Neural progenitor cell (in vitro differentiated cells): ENCODE results near the gene CYP2D6. TPM values are rescaled to one million over a fixed set of nuclear protein-coding genes. Genes with fewer than 3 reads are reported as not detected.
"Not testable (repeated sequence)": the region's sequence is repeated elsewhere in the genome, so short reads cannot be mapped to it uniquely, and the experiment has no call there.

Experiments
- DNase-seq: peaks from one replicate; pipeline ENCODE4 v3.0.0-alpha.2; 2016; ENCODE audit warnings: low spot score
- H2AFZ ChIP-seq: fragments of 200-600 bp; sonication (generic); replicated peaks from 2 replicates; pipeline ENCODE4 v1.6.1; 2016; ENCODE audit warnings: antibody characterized with exemption
- H3F3A ChIP-seq: fragments of 200-600 bp; sonication (generic); 2 replicates; pipeline ENCODE4 v1.6.1; 2016; ENCODE audit warnings: antibody characterized with exemption, low read depth
- H3K27ac ChIP-seq: fragments of 200-600 bp; sonication (generic); 2 replicates; pipeline ENCODE4 v1.5.1; 2016; ENCODE audit warnings: mild to moderate bottlenecking
- H3K27me3 ChIP-seq: fragments of 200-600 bp; sonication (generic); 2 replicates; pipeline ENCODE4 v1.6.1; 2016; ENCODE audit warnings: mild to moderate bottlenecking, moderate library complexity
- H3K36me3 ChIP-seq: fragments of 200-600 bp; sonication (generic); 2 replicates; pipeline ENCODE4 v1.5.1; 2016
- H3K4me1 ChIP-seq: fragments of 200-600 bp; sonication (generic); 2 replicates; pipeline ENCODE4 v1.6.1; 2016; ENCODE audit warnings: mixed run types
- H3K4me2 ChIP-seq: fragments of 200-600 bp; sonication (generic); 2 replicates; pipeline ENCODE4 v1.6.1; 2016
- H3K4me3 ChIP-seq: fragments of 200-600 bp; sonication (generic); 2 replicates; pipeline ENCODE4 v1.5.1; 2016
- H3K79me2 ChIP-seq: fragments of 200-600 bp; sonication (generic); 2 replicates; pipeline ENCODE4 v1.6.1; 2016; ENCODE audit warnings: low read depth
- H3K9ac ChIP-seq: fragments of 200-600 bp; sonication (generic); 2 replicates; pipeline ENCODE4 v1.6.1; 2016
- H3K9me3 ChIP-seq: fragments of 200-600 bp; sonication (generic); 2 replicates; pipeline ENCODE4 v1.5.1; 2016; ENCODE audit warnings: low read depth
- H4K20me1 ChIP-seq: fragments of 200-600 bp; sonication (generic); 2 replicates; pipeline ENCODE4 v1.6.1; 2016; ENCODE audit warnings: low read depth
- H3K27ac Mint-ChIP-seq: 3 replicates; pipeline ENCODE4 v1.8.0; 2021; ENCODE audit warnings: mixed read lengths
- H3K27me3 Mint-ChIP-seq: 2 replicates; pipeline ENCODE4 v1.8.0; 2022; ENCODE audit warnings: low read depth, mild to moderate bottlenecking, inconsistent platforms, moderate library complexity, mixed read lengths; ENCODE audit not compliant: insufficient read depth
- H3K36me3 Mint-ChIP-seq: 3 replicates; pipeline ENCODE4 v1.8.0; 2021; ENCODE audit warnings: mixed read lengths
- H3K4me1 Mint-ChIP-seq: 3 replicates; pipeline ENCODE4 v1.8.0; 2021; ENCODE audit warnings: mixed read lengths
- H3K4me3 Mint-ChIP-seq: 3 replicates; pipeline ENCODE4 v1.8.0; 2021; ENCODE audit warnings: mild to moderate bottlenecking, moderate library complexity, mixed read lengths
- H3K9me3 Mint-ChIP-seq: 3 replicates; pipeline ENCODE4 v1.8.0; 2020; ENCODE audit warnings: mixed read lengths
- CTCF ChIP-seq: fragments of 200-600 bp; sonication (generic); IDR thresholded peaks from 2 replicates; pipeline ENCODE4 v1.5.1; 2017; ENCODE audit warnings: antibody characterized with exemption, mild to moderate bottlenecking
- EZH2 ChIP-seq: fragments of 200-600 bp; sonication (generic); IDR thresholded peaks from 2 replicates; pipeline ENCODE4 v1.6.1; 2017; ENCODE audit warnings: antibody characterized with exemption, mild to moderate bottlenecking, moderate library complexity
- EZH2phosphoT487 ChIP-seq: fragments of 200-600 bp; sonication (generic); IDR thresholded peaks from 2 replicates; pipeline ENCODE4 v1.6.1; 2017; ENCODE audit warnings: antibody characterized with exemption
- total RNA-seq: library from RNA; depleted of rRNA; stranded (reverse); fragments of >200 nt; gene quantifications from 2 replicates; pipeline ENCODE4 v1.2.3, GENCODE V29; 2015; ENCODE audit warnings: low replicate concordance

CYP2D6 gene
- total RNA-seq, 1 donor from 2014 or later = 0.24 TPM

GRCh38 chr22:42108848-42109247 lies 21.8 kb downstream of the CYP2D6 start:
- no peak overlapping the region for H3K4me3 Mint-ChIP-seq
- no peak for DNase-seq

GRCh38 chr22:42104332-42104860 lies 26.2 kb downstream of the CYP2D6 start:
- not testable (repeated sequence) for H3K27me3 Mint-ChIP-seq, H3K4me1 Mint-ChIP-seq, H3K27ac ChIP-seq, H3F3A ChIP-seq, H3K36me3 ChIP-seq, H3K4me2 ChIP-seq, H3K9ac ChIP-seq, DNase-seq, H3K4me3 Mint-ChIP-seq, H3K27me3 ChIP-seq, H3K4me1 ChIP-seq, H2AFZ ChIP-seq, H3K79me2 ChIP-seq, H3K27ac Mint-ChIP-seq, H4K20me1 ChIP-seq, H3K9me3 ChIP-seq, H3K4me3 ChIP-seq
- Mint-ChIP-seq H3K36me3 (peaks cover 16% of the 10 kb centered on the region), H3K9me3 (peaks cover 31% of the 10 kb centered on the region)

More at GRCh38 chr22:42108848-42109247, 21.8 kb downstream of the CYP2D6 start:
- no peaks in the 10 kb centered on the region for H3K36me3 ChIP-seq
- peaks cover 12% of the 10 kb centered on the region for H3K4me1 ChIP-seq
- H3K27me3 ChIP-seq = peaks cover 6% of the 10 kb centered on the region
- H3F3A ChIP-seq = peaks cover under 1% of the 10 kb centered on the region
- Mint-ChIP-seq H3K4me1 (peaks cover 10% of the 10 kb centered on the region), H3K9me3 (peaks cover 14% of the 10 kb centered on the region), H3K27ac (no peak overlapping the region), H3K36me3 (peaks cover 6% of the 10 kb centered on the region), H3K27me3 (no peaks in the 10 kb centered on the region)
- H3K4me3 ChIP-seq = no peak overlapping the region
- no peaks in the 10 kb centered on the region for H3K79me2 ChIP-seq
- H3K9ac ChIP-seq = no peak overlapping the region
- TF ChIP-seq EZH2 (no peak), CTCF (no peak), EZH2phosphoT487 (no peak)
- no peaks in the 10 kb centered on the region for H3K9me3 ChIP-seq
- no peak overlapping the region for H2AFZ ChIP-seq
- no peak overlapping the region for H3K4me2 ChIP-seq
- H3K27ac ChIP-seq = no peak overlapping the region
- no peaks in the 10 kb centered on the region for H4K20me1 ChIP-seq

DNA sequence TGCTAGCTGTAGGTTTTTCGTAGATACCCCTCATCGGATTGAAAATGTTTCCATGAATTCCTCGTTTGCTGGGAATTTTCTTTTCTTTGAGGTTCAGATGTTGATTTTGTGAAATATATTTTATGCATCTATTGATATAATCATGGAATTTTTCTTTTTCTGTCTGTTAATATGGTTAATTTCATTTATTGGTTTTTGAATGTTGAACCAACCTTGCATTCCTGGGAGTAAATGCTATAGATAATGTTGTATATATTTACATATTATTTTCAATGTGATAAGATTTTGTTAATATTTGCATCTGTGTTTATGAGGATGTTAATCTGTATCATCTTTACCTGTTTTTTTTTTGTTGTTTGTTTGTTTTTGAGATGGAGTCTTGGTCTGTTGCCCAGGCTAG lies 29.4 kb downstream of the CYP2D6 start:
- no peaks in the 10 kb centered on the region for H3F3A ChIP-seq
- no peaks in the 10 kb centered on the region for H3K79me2 ChIP-seq
- no peaks in the 10 kb centered on the region for H4K20me1 ChIP-seq
- H3K9me3 ChIP-seq = no peaks in the 10 kb centered on the region
- peaks cover 48% of the 10 kb centered on the region for H3K9me3 Mint-ChIP-seq
- no peak overlapping the region for H3K4me2 ChIP-seq
- H3K4me1 ChIP-seq = no peaks in the 10 kb centered on the region
- H3K9ac ChIP-seq = no peak overlapping the region
- H3K27ac Mint-ChIP-seq = no peak overlapping the region
- H3K36me3 ChIP-seq = no peaks in the 10 kb centered on the region
- no peak overlapping the region for H2AFZ ChIP-seq
- TF ChIP-seq EZH2 (no peak), CTCF (no peak), EZH2phosphoT487 (no peak)
- DNase-seq = no peak
- no peaks in the 10 kb centered on the region for H3K4me1 Mint-ChIP-seq
- H3K27ac ChIP-seq = no peak overlapping the region
- H3K27me3 Mint-ChIP-seq = no peaks in the 10 kb centered on the region
- H3K4me3 Mint-ChIP-seq = no peak overlapping the region
- peaks cover 34% of the 10 kb centered on the region for H3K36me3 Mint-ChIP-seq
- no peaks in the 10 kb centered on the region for H3K27me3 ChIP-seq
- no peak overlapping the region for H3K4me3 ChIP-seq

DNA sequence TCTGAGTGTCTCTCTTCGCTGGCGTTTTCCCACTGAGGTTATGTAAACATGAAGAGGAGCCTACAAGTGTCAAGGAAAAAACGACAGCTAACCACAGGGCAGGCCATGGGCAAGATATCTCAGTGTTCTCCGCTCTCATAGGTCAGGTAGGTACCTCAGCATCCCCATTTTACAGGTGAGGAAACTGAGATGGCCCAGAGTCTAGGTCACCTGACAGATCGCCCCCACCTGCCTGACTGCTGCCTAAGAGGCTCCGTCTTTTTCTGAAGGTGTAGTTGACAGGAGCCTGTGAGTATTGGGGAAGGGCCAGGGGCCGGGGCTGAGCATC lies 39.2 kb downstream of the CYP2D6 start:
- Histone ChIP-seq H3K36me3 (peaks cover 4% of the 10 kb centered on the region), H3K9ac (no peak overlapping the region), H3K4me3 (peak overlapping the region; percentile 62), H3K4me2 (peak overlapping the region; percentile 86), H3K27me3 (peaks cover 3% of the 10 kb centered on the region), H3K79me2 (peaks cover 31% of the 10 kb centered on the region), H3F3A (peaks cover 15% of the 10 kb centered on the region), H3K9me3 (no peaks in the 10 kb centered on the region), H3K4me1 (no peaks in the 10 kb centered on the region), H2AFZ (peak overlapping the region; percentile 96), H3K27ac (no peak overlapping the region), H4K20me1 (no peaks in the 10 kb centered on the region)
- no peaks in the 10 kb centered on the region for H3K27me3 Mint-ChIP-seq
- peaks cover 12% of the 10 kb centered on the region for H3K4me1 Mint-ChIP-seq
- peak overlapping the region; percentile 97 for H3K4me3 Mint-ChIP-seq
- H3K36me3 Mint-ChIP-seq = peaks cover 37% of the 10 kb centered on the region
- no peak for DNase-seq
- peaks cover 18% of the 10 kb centered on the region for H3K9me3 Mint-ChIP-seq
- H3K27ac Mint-ChIP-seq = peak overlapping the region; percentile 63
- TF ChIP-seq CTCF (no peak), EZH2 (no peak)
